A549 (cell line): ENCODE results near the gene SLC29A2. TPM values are rescaled to one million over a fixed set of nuclear protein-coding genes. Genes with fewer than 3 reads are reported as not detected.

Experiments
- ATAC-seq, 2 experiments: fragments of 200-7000 bp in 1 of 2; fragments of >200 bp in 1 of 2; cut with Nextera tagmentation in 1 of 2; cut with Tn5 transposase in 1 of 2; 3 replicates each; pipeline versions ENCODE4 v1.8.0 to v1.9.1; 2018 to 2020; ENCODE audit warnings: mild to moderate bottlenecking in 1 of 2, moderate library complexity in 1 of 2
- CTCF ChIA-PET: fragments of 300-600 bp; sonication (Branson Sonifier 250); formaldehyde crosslinking; extraction: SDS; loops from one replicate; lab custom pipeline; 2021; ENCODE audit warnings: antibody characterized with exemption, inconsistent platforms; lab: Yijun Ruan, JAX
- POLR2A ChIA-PET: fragments of 350-600 bp; formaldehyde crosslinking; extraction: SDS; loops from one replicate; lab custom pipeline; 2021; ENCODE audit warnings: antibody characterized with exemption, inconsistent platforms; lab: Yijun Ruan, JAX
- DNase-seq, 2 experiments: peaks; one replicate each; pipeline versions ENCODE4 v3.0.0 to v3.0.0-alpha.2; 2011 to 2016; ENCODE audit warnings: low read depth in 1 of 2, low spot score in 1 of 2
- FAIRE-seq: peaks from 2 replicates; lab custom pipeline; 2011; peaks lifted over from hg19 to GRCh38; lab: Jason Lieb, UNC
- H3K27ac ChIP-seq, 2 experiments: fragments of >200 bp; sonication (Bioruptor Twin); formaldehyde crosslinking; 3 replicates each; pipeline ENCODE4 v1.5.1; 2016 to 2017
- H3K4me1 ChIP-seq: fragments of >200 bp; sonication (Bioruptor Twin); formaldehyde crosslinking; 3 replicates; pipeline ENCODE4 v1.6.1; 2016
- H3K4me2 ChIP-seq: fragments of >200 bp; sonication (Bioruptor Twin); formaldehyde crosslinking; 3 replicates; pipeline ENCODE4 v1.6.1; 2016
- H3K4me3 ChIP-seq: fragments of >200 bp; sonication (Bioruptor Twin); formaldehyde crosslinking; 3 replicates; pipeline ENCODE4 v1.5.1; 2016
- H3K9me3 ChIP-seq: fragments of >200 bp; sonication (Bioruptor Twin); formaldehyde crosslinking; 3 replicates; pipeline ENCODE4 v1.6.1; 2016
- BHLHE40 ChIP-seq: IDR thresholded peaks from 2 replicates; pipeline ENCODE4 v1.6.1; 2012; ENCODE audit warnings: low read depth, low read length, inconsistent platforms
- CBX8 ChIP-seq: fragments of 200-600 bp; sonication (generic); IDR thresholded peaks from 2 replicates; pipeline ENCODE4 v1.6.1; 2016
- EHF ChIP-seq: fragments of 250-450 bp; sonication (Bioruptor Pico); IDR thresholded peaks from 2 replicates; pipeline ENCODE4 v1.5.0; 2020; ENCODE audit warnings: mild to moderate bottlenecking
- FOSL2 ChIP-seq, 2 experiments: fragments of 450-650 bp in 1 of 2; fragments of >200 bp in 1 of 2; sonication (Bioruptor Twin) in 1 of 2; formaldehyde crosslinking; IDR thresholded peaks; 2 replicates each; pipeline versions ENCODE4 v1.5.0 to v1.6.1; 2016 to 2020; ENCODE audit warnings: mild to moderate bottlenecking in 1 of 2, moderate library complexity in 1 of 2
- GATA3 ChIP-seq: IDR thresholded peaks from 2 replicates; pipeline ENCODE4 v1.6.1; 2012; ENCODE audit warnings: borderline replicate concordance
- HES2 ChIP-seq: fragments of >200 bp; sonication (Bioruptor Twin); formaldehyde crosslinking; IDR thresholded peaks from 2 replicates; pipeline ENCODE4 v1.6.1; 2016
- HEYL ChIP-seq: fragments of 250-450 bp; sonication (Bioruptor Pico); IDR thresholded peaks from 2 replicates; pipeline ENCODE4 v1.8.0; 2021; ENCODE audit warnings: mild to moderate bottlenecking, moderate library complexity
- HMGXB4 ChIP-seq: fragments of 250-450 bp; sonication (Bioruptor Pico); IDR thresholded peaks from 2 replicates; pipeline ENCODE4 v1.5.0; 2021; ENCODE audit warnings: mild to moderate bottlenecking, moderate library complexity, borderline replicate concordance
- POLR2A ChIP-seq: IDR thresholded peaks from 2 replicates; pipeline ENCODE4 v1.6.1; 2012; ENCODE audit warnings: mild to moderate bottlenecking, low read length
- RCOR1 ChIP-seq: fragments of 150-350 bp; IDR thresholded peaks from 2 replicates; pipeline ENCODE4 v1.6.1; 2014; ENCODE audit warnings: antibody characterized with exemption, low read length, low read depth
- RNF2 ChIP-seq: fragments of 200-600 bp; sonication (generic); IDR thresholded peaks from 2 replicates; pipeline ENCODE4 v1.6.1; 2016; ENCODE audit warnings: low read depth, mild to moderate bottlenecking, antibody characterized with exemption, moderate library complexity, borderline replicate concordance
- SMC3 ChIP-seq: fragments of >200 bp; sonication (Bioruptor Twin); formaldehyde crosslinking; IDR thresholded peaks from 3 replicates; pipeline ENCODE4 v1.6.1; 2018; ENCODE audit warnings: inconsistent platforms
- TP53 ChIP-seq: fragments of 250-450 bp; sonication (Bioruptor Pico); IDR thresholded peaks from 2 replicates; pipeline ENCODE4 v1.5.0; 2021; ENCODE audit warnings: mild to moderate bottlenecking, moderate library complexity
- ZC3H11A ChIP-seq: fragments of 450-650 bp; IDR thresholded peaks from 2 replicates; pipeline ENCODE4 v1.6.1; 2014; ENCODE audit warnings: antibody characterized with exemption, mild to moderate bottlenecking
- WGBS: methylation state at CpG from one replicate; pipeline ENCODE4 v1.1.6; 2017; ENCODE audit errors: missing lambda C conversion rate; 5-methylcytosine and 5-hydroxymethylcytosine counted together
- polyA plus RNA-seq, 4 experiments: library from polyadenylated mRNA; depleted of rRNA in 3 of 4; stranded (reverse); fragments of >200 nt; fragmentation: RNase III in 1 of 4; extraction: RNeasy Plus Mini Kit Qiagen cat#74134 plus additional on column Dnase treatment in 1 of 4; gene quantifications; 2 replicates in 3 of 4; 3 replicates in 1 of 4; pipeline ENCODE4 v1.2.3, GENCODE V29; 2011 to 2017
- TF ChIP-seq, protein P1 (sequence below): fragments of >200 bp; sonication (Bioruptor Twin); formaldehyde crosslinking; IDR thresholded peaks from 3 replicates; pipeline ENCODE4 v1.6.1; 2016
- TF ChIP-seq, protein P2 (sequence below): fragments of 450-650 bp; IDR thresholded peaks from 2 replicates; pipeline ENCODE4 v1.6.1; 2014; ENCODE audit warnings: antibody characterized with exemption
- TF ChIP-seq, protein P3 (sequence below): fragments of 200-600 bp; sonication (generic); IDR thresholded peaks from 2 replicates; pipeline ENCODE4 v1.6.1; 2016; ENCODE audit warnings: antibody characterized with exemption, mild to moderate bottlenecking, moderate library complexity

Gene SLC29A2
- polyA plus RNA-seq, 2 of the 4 experiments (the other 2 are of a cell fraction), result 2.6 to 7.6 TPM

DNA sequence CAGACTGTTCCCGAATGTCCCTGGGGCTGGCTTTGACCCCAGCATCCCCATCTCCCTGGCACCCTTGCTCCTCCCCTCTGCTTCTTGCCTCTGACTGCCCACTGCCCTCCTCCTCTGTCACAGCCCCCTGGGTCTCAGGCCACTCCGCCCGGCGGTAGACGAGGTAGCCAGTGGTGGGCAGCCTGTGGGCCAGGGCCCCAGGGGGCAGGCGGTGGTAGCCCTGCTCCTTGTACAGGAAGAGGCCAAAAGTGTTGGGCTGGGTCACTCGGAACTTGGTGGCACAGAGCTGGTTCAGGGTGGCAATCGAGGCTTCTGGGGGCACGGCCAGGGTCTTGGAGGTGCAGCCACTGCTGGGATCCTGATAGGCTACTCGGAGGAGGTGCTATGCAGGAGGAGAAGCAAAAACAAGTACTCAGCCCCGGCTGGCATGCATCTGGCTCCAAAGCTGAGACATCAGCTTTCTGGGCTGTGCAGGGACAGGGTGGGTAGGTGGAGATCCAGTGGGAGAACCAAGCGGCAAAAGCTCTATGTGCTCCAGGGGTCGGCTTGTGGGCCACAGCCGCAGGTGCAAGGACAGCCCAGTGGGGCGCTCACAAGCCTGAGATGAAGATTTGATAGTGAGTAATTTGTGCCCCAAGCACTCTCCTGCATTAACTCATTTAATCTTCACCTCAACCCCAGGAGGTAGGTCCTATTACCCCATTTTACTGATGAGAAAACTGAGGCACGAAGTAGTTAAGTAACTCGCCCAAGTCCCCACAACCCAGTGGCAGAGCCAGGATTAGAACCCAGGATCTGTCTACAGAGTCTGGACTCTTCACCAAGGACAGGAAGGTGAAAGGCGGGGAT is 39.0 kb downstream of the SLC29A2 start:
- CTCF ChIA-PET, result interaction anchor here (1.0 to 8.7 kb wide), 7 partner anchors 10 to 76 kb away, joined by 3 to 247 read pairs (median 5); partner anchors contain the start of genes B4GAT1, BRMS1 and CD248
- H3K9me3 ChIP-seq, result no peaks in the 10 kb centered on the region
- TF ChIP-seq, protein P1, sequence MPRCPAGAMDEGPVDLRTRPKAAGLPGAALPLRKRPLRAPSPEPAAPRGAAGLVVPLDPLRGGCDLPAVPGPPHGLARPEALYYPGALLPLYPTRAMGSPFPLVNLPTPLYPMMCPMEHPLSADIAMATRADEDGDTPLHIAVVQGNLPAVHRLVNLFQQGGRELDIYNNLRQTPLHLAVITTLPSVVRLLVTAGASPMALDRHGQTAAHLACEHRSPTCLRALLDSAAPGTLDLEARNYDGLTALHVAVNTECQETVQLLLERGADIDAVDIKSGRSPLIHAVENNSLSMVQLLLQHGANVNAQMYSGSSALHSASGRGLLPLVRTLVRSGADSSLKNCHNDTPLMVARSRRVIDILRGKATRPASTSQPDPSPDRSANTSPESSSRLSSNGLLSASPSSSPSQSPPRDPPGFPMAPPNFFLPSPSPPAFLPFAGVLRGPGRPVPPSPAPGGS, result no peak
- TF ChIP-seq POLR2A, result no peak
- TF ChIP-seq GATA3, result no peak
- TF ChIP-seq, protein P2, sequence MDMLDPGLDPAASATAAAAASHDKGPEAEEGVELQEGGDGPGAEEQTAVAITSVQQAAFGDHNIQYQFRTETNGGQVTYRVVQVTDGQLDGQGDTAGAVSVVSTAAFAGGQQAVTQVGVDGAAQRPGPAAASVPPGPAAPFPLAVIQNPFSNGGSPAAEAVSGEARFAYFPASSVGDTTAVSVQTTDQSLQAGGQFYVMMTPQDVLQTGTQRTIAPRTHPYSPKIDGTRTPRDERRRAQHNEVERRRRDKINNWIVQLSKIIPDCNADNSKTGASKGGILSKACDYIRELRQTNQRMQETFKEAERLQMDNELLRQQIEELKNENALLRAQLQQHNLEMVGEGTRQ, result no peak
- TF ChIP-seq SMC3, result no peak
- TF ChIP-seq, protein P3, sequence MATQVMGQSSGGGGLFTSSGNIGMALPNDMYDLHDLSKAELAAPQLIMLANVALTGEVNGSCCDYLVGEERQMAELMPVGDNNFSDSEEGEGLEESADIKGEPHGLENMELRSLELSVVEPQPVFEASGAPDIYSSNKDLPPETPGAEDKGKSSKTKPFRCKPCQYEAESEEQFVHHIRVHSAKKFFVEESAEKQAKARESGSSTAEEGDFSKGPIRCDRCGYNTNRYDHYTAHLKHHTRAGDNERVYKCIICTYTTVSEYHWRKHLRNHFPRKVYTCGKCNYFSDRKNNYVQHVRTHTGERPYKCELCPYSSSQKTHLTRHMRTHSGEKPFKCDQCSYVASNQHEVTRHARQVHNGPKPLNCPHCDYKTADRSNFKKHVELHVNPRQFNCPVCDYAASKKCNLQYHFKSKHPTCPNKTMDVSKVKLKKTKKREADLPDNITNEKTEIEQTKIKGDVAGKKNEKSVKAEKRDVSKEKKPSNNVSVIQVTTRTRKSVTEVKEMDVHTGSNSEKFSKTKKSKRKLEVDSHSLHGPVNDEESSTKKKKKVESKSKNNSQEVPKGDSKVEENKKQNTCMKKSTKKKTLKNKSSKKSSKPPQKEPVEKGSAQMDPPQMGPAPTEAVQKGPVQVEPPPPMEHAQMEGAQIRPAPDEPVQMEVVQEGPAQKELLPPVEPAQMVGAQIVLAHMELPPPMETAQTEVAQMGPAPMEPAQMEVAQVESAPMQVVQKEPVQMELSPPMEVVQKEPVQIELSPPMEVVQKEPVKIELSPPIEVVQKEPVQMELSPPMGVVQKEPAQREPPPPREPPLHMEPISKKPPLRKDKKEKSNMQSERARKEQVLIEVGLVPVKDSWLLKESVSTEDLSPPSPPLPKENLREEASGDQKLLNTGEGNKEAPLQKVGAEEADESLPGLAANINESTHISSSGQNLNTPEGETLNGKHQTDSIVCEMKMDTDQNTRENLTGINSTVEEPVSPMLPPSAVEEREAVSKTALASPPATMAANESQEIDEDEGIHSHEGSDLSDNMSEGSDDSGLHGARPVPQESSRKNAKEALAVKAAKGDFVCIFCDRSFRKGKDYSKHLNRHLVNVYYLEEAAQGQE, result no peak
- no peak for TF ChIP-seq CBX8
- no peak for TF ChIP-seq TP53 (CRISPR knock-in tag)
- no peak for TF ChIP-seq BHLHE40
- TF ChIP-seq, all 56 proteins: peak for 0
- ATAC-seq, result no peak
- POLR2A ChIA-PET, result no interaction called here
- FAIRE-seq, result no peak
- no peak overlapping the region for H3K4me2 ChIP-seq
- DNase-seq, result no peak
- peaks cover 31% of the 10 kb centered on the region for H3K4me1 ChIP-seq
- WGBS, result 86% methylated on average over 17 of the region's 18 CpGs
- no peak overlapping the region for H3K4me3 ChIP-seq
- H3K27ac ChIP-seq, result no peak overlapping the region

GRCh38 chr11:66331542-66332370 is 39.8 kb downstream of the SLC29A2 start:
- no peak overlapping the region for H3K4me3 ChIP-seq
- no peak for DNase-seq
- H3K4me1 ChIP-seq, result peaks cover 31% of the 10 kb centered on the region
- ChIA-PET POLR2A (no interaction called here), CTCF (interaction anchor here (0.9 to 8.7 kb wide), 8 partner anchors 7 to 77 kb away, joined by 3 to 247 read pairs (median 8); partner anchors contain the start of genes B4GAT1, BRMS1 and CD248)
- H3K9me3 ChIP-seq, result no peaks in the 10 kb centered on the region
- TF ChIP-seq FOSL2 (IDR thresholded peaks at IDR 0.05), result no peak
- TF ChIP-seq FOSL2 (CRISPR knock-in tag; IDR thresholded peaks at IDR 0.05), result no peak
- TF ChIP-seq RNF2, result no peak
- no peak for TF ChIP-seq SMC3
- TF ChIP-seq HMGXB4, result no peak
- TF ChIP-seq TP53 (CRISPR knock-in tag), result no peak
- no peak for TF ChIP-seq HEYL (CRISPR knock-in tag)
- no peak for TF ChIP-seq RCOR1
- TF ChIP-seq ZC3H11A, result no peak
- TF ChIP-seq HES2, result no peak
- TF ChIP-seq EHF (CRISPR knock-in tag), result no peak
- ATAC-seq, result no peak
- WGBS, result 89% methylated on average over 12 of the region's 12 CpGs
- H3K27ac ChIP-seq, result no peak overlapping the region
- no peak overlapping the region for H3K4me2 ChIP-seq
- no peak for FAIRE-seq
